ENCODE measurements around the gene ZNF883. TPM values are rescaled to one million over a fixed set of nuclear protein-coding genes. Genes with fewer than 3 reads are reported as not detected.

Gene ZNF883
- total and polyA plus RNA-seq, 2 experiments from 2014 or later: 26.8 to 44.4 TPM

DNA sequence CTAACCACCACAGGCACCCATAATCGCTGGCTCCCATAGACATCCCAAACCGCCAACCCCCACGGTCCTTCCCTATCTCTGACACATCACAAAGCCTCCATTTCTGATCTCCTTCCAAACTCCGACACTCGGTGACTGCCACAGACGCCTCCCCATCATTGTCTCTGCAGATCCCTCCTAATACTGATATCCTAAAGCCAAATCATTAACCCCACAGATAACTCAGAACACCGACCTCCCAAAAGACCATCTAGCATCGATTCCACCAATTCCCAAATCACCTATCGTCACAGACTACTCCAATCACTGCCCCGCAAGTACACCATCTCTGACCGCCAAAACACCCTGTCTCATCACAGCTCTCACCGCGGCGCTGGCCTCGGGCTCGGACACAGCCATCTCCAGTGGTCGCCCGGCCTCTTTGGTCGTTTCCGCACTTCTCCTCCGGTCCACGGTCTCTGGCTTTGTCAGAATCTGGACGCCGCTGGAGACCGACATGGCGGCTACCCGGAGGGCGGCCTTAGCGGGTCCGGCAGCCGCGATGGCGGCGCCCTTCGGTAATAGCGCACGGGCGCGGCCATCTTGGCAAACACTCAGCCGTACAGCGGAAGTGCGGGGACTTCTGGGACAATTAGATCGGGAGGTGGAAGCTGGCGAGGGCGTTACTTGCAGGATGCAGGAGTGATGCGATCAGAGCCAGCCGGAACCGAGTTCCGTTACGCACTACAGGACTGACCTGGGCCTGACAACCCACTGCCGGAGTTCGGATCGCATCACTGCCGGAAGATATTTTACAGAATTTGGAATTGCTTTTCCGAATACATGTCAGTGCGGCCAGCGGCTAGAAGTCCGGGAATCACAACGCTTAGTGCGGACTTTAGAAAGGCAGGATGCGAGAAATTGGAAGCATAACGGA is 44.5 kb upstream of the ZNF883 start, which contains the start of gene ZFP37:
Gene ZFP37 (minus strand): TSS at position 534 of the 916 bp plus-strand sequence. CDS start 36 bp downstream, at position 498.
- H3K4me3 Mint-ChIP-seq: no peak within 1 kb of the TSS
- H3K4me1 Mint-ChIP-seq: no peaks in the 10 kb centered on the region
- DNase-seq (ENCODE audit: low spot score) (peak; percentile 96), ATAC-seq (peak; percentile 100)
- Histone ChIP-seq H3K36me3 (ENCODE audit: insufficient read depth) (no peaks in the 10 kb centered on the region), H3K4me1 (ENCODE audit: insufficient read depth) (peaks cover 8% of the 10 kb centered on the region; the same call in 1 of the 2 replicates), H2AFZ (peak within 1 kb of the TSS; percentile 100), H3K4me3 (peak within 1 kb of the TSS; percentile 99), H3K27me3 (ENCODE audit: insufficient read depth) (peaks cover 64% of the 10 kb centered on the region), H3K79me2 (replicated peaks; ENCODE audit: insufficient read depth) (0 out of 2 replicates have a peak, but pooled peaks cover 8% of the 10 kb centered on the region), H3K4me2 (peak within 1 kb of the TSS; percentile 98), H3F3A (replicated peaks; ENCODE audit: low read depth) (no peaks in the 10 kb centered on the region), H3K27ac (ENCODE audit: low read depth) (no peak within 1 kb of the TSS), H3K9me2 (ENCODE audit: insufficient read depth) (peaks cover 20% of the 10 kb centered on the region), H4K20me1 (replicated peaks; ENCODE audit: insufficient read depth) (no peaks in the 10 kb centered on the region; the same call in 1 of the 2 replicates)
- no peak within 1 kb of the TSS for H3K27ac Mint-ChIP-seq
- peaks cover 3% of the 10 kb centered on the region; the same call in 1 of the 3 replicates for H3K36me3 Mint-ChIP-seq (ENCODE audit: low read depth)
- peaks cover 13% of the 10 kb centered on the region for H3K27me3 Mint-ChIP-seq (ENCODE audit: insufficient read depth, low read depth, poor library complexity)
- H3K9me3 Mint-ChIP-seq: peaks cover 13% of the 10 kb centered on the region
- TF ChIP-seq, protein P1, sequence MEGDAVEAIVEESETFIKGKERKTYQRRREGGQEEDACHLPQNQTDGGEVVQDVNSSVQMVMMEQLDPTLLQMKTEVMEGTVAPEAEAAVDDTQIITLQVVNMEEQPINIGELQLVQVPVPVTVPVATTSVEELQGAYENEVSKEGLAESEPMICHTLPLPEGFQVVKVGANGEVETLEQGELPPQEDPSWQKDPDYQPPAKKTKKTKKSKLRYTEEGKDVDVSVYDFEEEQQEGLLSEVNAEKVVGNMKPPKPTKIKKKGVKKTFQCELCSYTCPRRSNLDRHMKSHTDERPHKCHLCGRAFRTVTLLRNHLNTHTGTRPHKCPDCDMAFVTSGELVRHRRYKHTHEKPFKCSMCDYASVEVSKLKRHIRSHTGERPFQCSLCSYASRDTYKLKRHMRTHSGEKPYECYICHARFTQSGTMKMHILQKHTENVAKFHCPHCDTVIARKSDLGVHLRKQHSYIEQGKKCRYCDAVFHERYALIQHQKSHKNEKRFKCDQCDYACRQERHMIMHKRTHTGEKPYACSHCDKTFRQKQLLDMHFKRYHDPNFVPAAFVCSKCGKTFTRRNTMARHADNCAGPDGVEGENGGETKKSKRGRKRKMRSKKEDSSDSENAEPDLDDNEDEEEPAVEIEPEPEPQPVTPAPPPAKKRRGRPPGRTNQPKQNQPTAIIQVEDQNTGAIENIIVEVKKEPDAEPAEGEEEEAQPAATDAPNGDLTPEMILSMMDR (conservative IDR thresholded peaks at IDR 0.05; ENCODE audit: low read depth in 2 of 2): no peak
- TF ChIP-seq, protein P2, sequence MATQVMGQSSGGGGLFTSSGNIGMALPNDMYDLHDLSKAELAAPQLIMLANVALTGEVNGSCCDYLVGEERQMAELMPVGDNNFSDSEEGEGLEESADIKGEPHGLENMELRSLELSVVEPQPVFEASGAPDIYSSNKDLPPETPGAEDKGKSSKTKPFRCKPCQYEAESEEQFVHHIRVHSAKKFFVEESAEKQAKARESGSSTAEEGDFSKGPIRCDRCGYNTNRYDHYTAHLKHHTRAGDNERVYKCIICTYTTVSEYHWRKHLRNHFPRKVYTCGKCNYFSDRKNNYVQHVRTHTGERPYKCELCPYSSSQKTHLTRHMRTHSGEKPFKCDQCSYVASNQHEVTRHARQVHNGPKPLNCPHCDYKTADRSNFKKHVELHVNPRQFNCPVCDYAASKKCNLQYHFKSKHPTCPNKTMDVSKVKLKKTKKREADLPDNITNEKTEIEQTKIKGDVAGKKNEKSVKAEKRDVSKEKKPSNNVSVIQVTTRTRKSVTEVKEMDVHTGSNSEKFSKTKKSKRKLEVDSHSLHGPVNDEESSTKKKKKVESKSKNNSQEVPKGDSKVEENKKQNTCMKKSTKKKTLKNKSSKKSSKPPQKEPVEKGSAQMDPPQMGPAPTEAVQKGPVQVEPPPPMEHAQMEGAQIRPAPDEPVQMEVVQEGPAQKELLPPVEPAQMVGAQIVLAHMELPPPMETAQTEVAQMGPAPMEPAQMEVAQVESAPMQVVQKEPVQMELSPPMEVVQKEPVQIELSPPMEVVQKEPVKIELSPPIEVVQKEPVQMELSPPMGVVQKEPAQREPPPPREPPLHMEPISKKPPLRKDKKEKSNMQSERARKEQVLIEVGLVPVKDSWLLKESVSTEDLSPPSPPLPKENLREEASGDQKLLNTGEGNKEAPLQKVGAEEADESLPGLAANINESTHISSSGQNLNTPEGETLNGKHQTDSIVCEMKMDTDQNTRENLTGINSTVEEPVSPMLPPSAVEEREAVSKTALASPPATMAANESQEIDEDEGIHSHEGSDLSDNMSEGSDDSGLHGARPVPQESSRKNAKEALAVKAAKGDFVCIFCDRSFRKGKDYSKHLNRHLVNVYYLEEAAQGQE (IDR thresholded peaks at IDR 0.05; ENCODE audit: unreplicated experiment): no peak
- no peak for TF ChIP-seq STAT1 (IDR thresholded peaks at IDR 0.05; ENCODE audit: unreplicated experiment)
- TF ChIP-seq EZH2 (IDR thresholded peaks at IDR 0.05; ENCODE audit: low read depth, unreplicated experiment): peak; percentile 75
- TF ChIP-seq ZNF114 (CRISPR knock-in tag; IDR thresholded peaks at IDR 0.05): peak; percentile 92
- peak; percentile 68 for TF ChIP-seq POLR2AphosphoS5 (IDR thresholded peaks at IDR 0.05; ENCODE audit: low read depth)
- TF ChIP-seq, protein P3, sequence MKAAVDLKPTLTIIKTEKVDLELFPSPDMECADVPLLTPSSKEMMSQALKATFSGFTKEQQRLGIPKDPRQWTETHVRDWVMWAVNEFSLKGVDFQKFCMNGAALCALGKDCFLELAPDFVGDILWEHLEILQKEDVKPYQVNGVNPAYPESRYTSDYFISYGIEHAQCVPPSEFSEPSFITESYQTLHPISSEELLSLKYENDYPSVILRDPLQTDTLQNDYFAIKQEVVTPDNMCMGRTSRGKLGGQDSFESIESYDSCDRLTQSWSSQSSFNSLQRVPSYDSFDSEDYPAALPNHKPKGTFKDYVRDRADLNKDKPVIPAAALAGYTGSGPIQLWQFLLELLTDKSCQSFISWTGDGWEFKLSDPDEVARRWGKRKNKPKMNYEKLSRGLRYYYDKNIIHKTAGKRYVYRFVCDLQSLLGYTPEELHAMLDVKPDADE (IDR thresholded peaks at IDR 0.05): peak; percentile 93
- TF ChIP-seq CREB1 (CRISPR knock-in tag; IDR thresholded peaks at IDR 0.05; ENCODE audit: low read depth): peak; percentile 20; the same call in 1 of the 2 replicates

Data from GM23338 (cell line).